SH-SY5Y (cell line): ENCODE results near the gene ASB8.

Experiments
- GATA2 ChIP-seq: IDR thresholded peaks from 2 replicates; pipeline ENCODE4 v1.6.1; 2011; ENCODE audit warnings: mild to moderate bottlenecking, low read depth, low read length
- GATA3 ChIP-seq: IDR thresholded peaks from 2 replicates; pipeline ENCODE4 v1.6.1; 2011; ENCODE audit warnings: low read depth, mild to moderate bottlenecking, low read length, moderate library complexity

- TF ChIP-seq GATA2 (no peak), GATA3 (no peak)
Observed at GRCh38 chr12:48105321-48105866, 51.9 kb downstream of the ASB8 start.
